ENCODE results near the gene RAB5B.
A peak's percentile ranks its signal among the peaks of the same experiment; 100 is the strongest.

The RAB5B gene

DNA sequence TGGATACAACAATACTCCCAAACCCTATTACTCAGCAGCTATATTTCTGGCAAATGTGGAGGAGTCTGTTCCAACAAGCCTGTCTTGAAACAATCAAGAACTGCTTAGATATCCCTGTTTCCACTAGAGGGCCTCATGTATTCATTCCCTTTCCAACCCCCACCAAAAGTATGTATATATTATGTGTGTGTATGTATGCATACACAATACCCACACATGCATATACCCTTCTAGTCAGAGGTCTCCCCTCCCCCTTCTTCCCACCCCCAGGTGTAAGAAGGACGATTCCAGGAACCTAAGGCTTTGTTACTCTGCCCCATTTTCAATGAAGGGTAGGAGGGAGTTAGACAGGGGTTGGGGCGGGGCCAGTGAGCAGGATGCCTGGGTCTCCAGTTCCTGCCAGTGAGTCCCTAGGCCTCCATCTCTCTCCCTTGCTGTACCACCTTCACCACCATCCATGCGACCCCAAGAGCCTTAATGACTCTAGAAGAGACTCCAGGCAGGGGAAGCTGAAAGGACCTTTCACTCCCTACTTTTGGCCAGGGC is 43.0 kb upstream of the RAB5B start, which contains the start of gene DGKA:
TSS of gene DGKA (plus strand) at position 392 of the 546 bp plus-strand sequence. CDS start 5,342 bp downstream, outside the sequence.
- Histone ChIP-seq H3K4me3 (ENCODE audit: insufficient read depth, low read length, poor library complexity, severe bottlenecking) (peak within 1 kb of the TSS; percentile 72), H3K9ac (ENCODE audit: low read length) (peak within 1 kb of the TSS; percentile 91), H2AFZ (ENCODE audit: low read depth, low read length, severe bottlenecking) (peak within 1 kb of the TSS; percentile 34), H3K9me2 (replicated peaks; ENCODE audit: insufficient read depth, low read length) (no peaks in the 10 kb centered on the region), H3K27ac (ENCODE audit: low read depth, low read length) (peak within 1 kb of the TSS; percentile 100), H3K9me3 (ENCODE audit: insufficient read depth, low read length) (no peaks in the 10 kb centered on the region), H3K79me2 (ENCODE audit: insufficient read depth, low read length) (peaks cover 24% of the 10 kb centered on the region), H3K4me2 (ENCODE audit: low read depth, low read length, poor library complexity, severe bottlenecking) (peak within 1 kb of the TSS; percentile 86), H4K20me1 (ENCODE audit: low read depth, low read length) (no peaks in the 10 kb centered on the region), H3K27me3 (ENCODE audit: low read length) (no peaks in the 10 kb centered on the region), H3F3A (ENCODE audit: insufficient read depth) (peaks cover 55% of the 10 kb centered on the region), H3K36me3 (ENCODE audit: low read length) (no peaks in the 10 kb centered on the region)
- TF ChIP-seq CTCF (IDR thresholded peaks at IDR 0.05; ENCODE audit: insufficient read depth, low read length, poor library complexity, severe bottlenecking) = peak; percentile 57
- TF ChIP-seq EZH2phosphoT487 (conservative IDR thresholded peaks at IDR 0.05; ENCODE audit: low read length) = no peak

GRCh38 chr12:55931317-55931779 is 42.5 kb upstream of the RAB5B start:
- Histone ChIP-seq H3K9me3 (ENCODE audit: insufficient read depth, low read length) (no peaks in the 10 kb centered on the region), H3F3A (ENCODE audit: insufficient read depth) (peaks cover 50% of the 10 kb centered on the region), H3K79me2 (ENCODE audit: insufficient read depth, low read length) (peaks cover 19% of the 10 kb centered on the region), H3K9me2 (replicated peaks; ENCODE audit: insufficient read depth, low read length) (no peaks in the 10 kb centered on the region), H3K27ac (ENCODE audit: low read depth, low read length) (peak overlapping the region; percentile 100), H2AFZ (ENCODE audit: low read depth, low read length, severe bottlenecking) (peak overlapping the region; percentile 34), H3K4me2 (ENCODE audit: low read depth, low read length, poor library complexity, severe bottlenecking) (peak overlapping the region; percentile 86), H3K27me3 (ENCODE audit: low read length) (no peaks in the 10 kb centered on the region), H4K20me1 (ENCODE audit: low read depth, low read length) (no peaks in the 10 kb centered on the region), H3K4me3 (ENCODE audit: insufficient read depth, low read length, poor library complexity, severe bottlenecking) (peak overlapping the region; percentile 72), H3K36me3 (ENCODE audit: low read length) (no peaks in the 10 kb centered on the region), H3K9ac (ENCODE audit: low read length) (peak overlapping the region; percentile 91)
- TF ChIP-seq CTCF (IDR thresholded peaks at IDR 0.05; ENCODE audit: insufficient read depth, low read length, poor library complexity, severe bottlenecking) = no peak
- no peak for TF ChIP-seq EZH2phosphoT487 (conservative IDR thresholded peaks at IDR 0.05; ENCODE audit: low read length)

DNA sequence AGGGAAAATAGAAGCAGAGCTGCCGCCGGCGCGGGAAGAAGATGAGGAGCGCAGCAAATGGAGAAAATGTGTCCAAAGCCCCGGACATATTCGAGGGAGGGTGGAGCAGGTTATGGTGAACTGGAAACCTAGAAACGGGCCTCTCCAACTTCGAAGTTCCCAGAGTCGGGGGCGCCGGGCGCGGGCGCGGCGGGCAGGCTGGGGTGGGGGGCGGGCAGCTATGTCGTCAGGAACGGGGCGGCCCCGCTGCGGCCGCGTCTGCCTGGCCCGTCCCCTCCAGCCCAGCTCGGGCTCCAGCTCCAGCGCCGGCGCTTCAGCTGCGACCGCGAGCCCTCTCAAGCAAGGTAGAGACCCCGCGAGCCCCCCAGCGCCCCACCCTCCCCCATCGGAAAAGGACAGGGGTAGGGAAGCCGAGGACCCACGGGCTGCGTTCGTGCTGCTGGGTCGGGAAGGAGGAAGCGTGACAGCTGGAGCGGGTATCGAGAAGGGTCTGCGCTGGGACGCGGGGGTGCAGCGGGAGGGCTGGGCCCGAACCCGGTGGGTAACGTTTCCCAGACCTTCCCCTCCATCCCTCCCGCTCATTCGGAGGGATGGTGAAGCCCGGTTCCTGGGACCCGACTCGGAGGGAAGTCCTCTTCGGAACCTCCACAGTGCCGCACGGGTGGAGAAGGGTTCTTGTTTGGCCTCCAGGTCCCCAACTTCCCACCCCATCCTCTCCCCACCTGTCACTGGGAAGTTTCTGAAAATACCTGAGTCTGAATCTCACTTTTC is 41.9 kb upstream of the RAB5B start:
- Histone ChIP-seq H3K79me2 (ENCODE audit: insufficient read depth, low read length) (peaks cover 15% of the 10 kb centered on the region; the same call in 1 of the 2 replicates), H3K27ac (ENCODE audit: low read depth, low read length) (peak overlapping the region; percentile 100), H3K27me3 (ENCODE audit: low read length) (no peaks in the 10 kb centered on the region), H3K36me3 (ENCODE audit: low read length) (no peaks in the 10 kb centered on the region), H3K9me2 (replicated peaks; ENCODE audit: insufficient read depth, low read length) (no peaks in the 10 kb centered on the region), H3K4me2 (ENCODE audit: low read depth, low read length, poor library complexity, severe bottlenecking) (peak overlapping the region; percentile 86), H2AFZ (ENCODE audit: low read depth, low read length, severe bottlenecking) (peak overlapping the region; percentile 34), H3K9me3 (ENCODE audit: insufficient read depth, low read length) (no peaks in the 10 kb centered on the region), H3F3A (ENCODE audit: insufficient read depth) (peaks cover 46% of the 10 kb centered on the region), H4K20me1 (ENCODE audit: low read depth, low read length) (no peaks in the 10 kb centered on the region), H3K4me3 (ENCODE audit: insufficient read depth, low read length, poor library complexity, severe bottlenecking) (peak overlapping the region; percentile 72), H3K9ac (ENCODE audit: low read length) (peak overlapping the region; percentile 91)
- TF ChIP-seq EZH2phosphoT487 (conservative IDR thresholded peaks at IDR 0.05; ENCODE audit: low read length) (no peak), CTCF (IDR thresholded peaks at IDR 0.05; ENCODE audit: insufficient read depth, low read length, poor library complexity, severe bottlenecking) (no peak)
